HG03097 (cell line): ENCODE data around the gene SLC25A44.

Experiments
- ATAC-seq: cut with Tn5 transposase; IDR thresholded peaks from one replicate; pipeline ENCODE4 v1.9.1; 2021; ENCODE audit not compliant: unreplicated experiment, low FRiP score

The SLC25A44 gene, protein sequence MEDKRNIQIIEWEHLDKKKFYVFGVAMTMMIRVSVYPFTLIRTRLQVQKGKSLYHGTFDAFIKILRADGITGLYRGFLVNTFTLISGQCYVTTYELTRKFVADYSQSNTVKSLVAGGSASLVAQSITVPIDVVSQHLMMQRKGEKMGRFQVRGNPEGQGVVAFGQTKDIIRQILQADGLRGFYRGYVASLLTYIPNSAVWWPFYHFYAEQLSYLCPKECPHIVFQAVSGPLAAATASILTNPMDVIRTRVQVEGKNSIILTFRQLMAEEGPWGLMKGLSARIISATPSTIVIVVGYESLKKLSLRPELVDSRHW

GRCh38 chr1:156193488-156194299, at the start of gene SLC25A44:
TSS of gene SLC25A44 (plus strand) at chr1:156194104. CDS start at chr1:156199848, 5,744 bp downstream.
- peak; percentile 94 for ATAC-seq

DNA sequence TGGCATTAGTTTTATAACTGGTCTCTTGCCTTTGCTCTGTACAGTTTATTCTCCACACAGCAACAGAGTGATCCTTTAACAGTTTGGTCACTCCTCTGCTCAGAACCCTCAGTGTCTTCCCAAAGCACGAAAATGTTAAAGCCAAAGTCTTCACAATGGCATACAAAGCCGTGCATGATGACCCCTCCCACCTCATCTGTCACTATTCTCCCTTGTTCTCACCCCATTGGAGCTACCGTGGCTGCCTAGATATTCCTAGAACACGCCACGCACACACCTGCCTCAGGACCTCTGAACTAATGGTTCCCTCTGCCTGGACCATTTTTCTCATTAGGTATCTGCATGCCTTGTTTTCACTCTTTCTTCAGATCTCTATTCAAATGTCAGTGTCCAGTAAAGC, 49.2 kb upstream of the SLC25A44 start:
- ATAC-seq = no peak

DNA sequence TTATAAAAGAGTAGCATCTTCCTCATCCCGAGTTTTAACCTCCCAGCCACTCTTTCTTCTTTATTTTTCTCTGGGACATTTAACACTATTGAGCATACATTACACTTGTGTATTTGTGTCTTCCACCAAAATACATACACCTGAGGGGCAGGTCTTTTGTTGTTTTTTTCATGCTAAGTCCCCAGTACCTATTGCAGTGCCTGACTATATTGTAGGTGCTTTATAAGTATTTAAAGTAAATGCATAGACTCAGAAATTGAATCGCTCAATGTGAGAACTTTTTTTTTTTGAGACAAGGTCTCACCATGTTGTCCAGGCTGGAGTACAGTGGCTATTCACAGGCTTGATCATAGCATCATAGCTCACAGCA, 48.3 kb upstream of the SLC25A44 start:
- ATAC-seq = no peak

DNA sequence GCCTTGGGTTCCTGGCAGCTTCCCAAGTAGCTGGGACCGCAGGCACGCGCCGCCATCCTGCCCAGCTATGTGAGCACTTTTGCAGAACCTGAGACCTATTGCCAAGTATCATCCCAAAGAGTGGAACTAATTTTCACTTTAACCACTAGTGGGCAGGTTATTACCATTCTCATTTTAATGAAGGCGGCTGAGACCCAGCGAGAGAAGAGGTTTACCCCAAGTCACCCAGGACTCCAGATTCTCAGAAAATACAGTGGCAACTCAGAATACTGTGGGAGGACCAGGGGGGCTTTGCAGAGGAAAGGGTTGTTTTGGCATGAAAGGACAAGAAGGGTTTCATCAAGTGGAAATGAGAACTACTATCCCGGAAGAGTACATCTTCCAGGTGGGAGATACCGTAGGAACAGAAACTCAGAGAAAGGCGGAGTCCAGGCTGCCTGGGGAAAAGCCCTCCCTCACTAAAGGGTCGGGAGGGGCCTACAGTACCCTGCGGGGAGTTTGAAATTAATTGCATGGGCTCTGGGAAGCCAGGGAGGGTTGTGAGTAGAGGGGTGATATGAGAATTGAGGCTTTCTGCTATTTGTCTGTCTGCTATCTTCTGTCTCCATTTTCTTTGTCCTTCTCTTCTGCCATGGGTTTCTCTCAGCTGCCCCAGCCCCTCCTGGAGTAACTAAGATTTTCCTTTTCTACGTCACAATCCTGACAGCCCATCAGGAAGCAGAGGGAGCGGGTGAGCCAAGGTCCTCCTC, 47.7 kb upstream of the SLC25A44 start:
- no peak for ATAC-seq

DNA sequence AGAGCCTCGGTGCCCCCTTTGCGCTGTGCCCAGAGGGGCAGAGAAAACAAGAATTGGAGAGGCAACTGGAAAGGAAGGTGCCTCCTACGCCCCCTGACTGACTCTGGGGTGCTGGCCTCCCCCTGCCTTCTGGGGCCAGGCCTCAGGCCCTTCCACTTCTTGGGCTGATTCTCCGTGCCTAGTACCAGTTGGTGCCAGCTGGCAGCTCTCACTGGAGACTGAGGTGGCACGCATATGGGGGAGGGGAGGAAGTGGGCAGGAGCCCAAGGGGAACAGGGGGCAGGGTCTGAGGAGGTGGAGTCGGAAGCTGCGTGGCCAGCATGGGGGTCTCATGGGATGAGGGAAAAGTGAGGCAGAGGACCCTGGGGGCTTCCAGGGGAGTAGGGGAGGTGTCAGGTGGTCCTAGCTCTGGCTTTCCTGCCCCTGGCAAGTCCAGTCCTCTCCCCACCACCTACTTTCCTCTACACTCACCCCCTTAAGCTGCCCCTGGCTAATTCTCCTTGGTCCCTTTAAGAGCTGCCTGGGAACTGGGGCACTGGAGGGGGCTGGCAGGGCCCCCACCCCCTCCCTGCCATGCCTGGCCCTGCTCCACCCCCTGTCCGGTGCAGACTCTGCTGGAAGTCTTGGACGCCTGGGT, 47.0 kb upstream of the SLC25A44 start:
- no peak for ATAC-seq

DNA sequence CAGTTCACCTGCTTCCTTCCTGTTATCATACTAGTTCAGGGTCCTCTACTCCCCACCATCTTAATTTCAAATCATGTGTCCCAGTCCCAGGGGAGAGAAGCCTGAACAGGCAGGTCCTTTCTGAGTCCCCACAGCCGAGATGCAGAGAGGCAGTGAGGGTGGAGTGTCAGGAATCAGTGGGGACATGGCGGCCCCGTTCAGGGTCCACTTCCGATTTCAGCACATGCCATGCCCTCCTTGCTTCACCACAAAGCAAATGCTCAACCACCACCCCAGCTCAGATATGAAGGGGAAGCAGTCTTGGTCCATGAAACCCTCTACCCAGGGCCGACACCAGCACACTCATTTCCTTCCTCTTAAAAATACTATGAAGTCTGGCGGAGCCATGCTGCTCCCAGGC, 45.7 kb upstream of the SLC25A44 start:
- ATAC-seq = no peak

- no peak for ATAC-seq
Measured at GRCh38 chr1:156149374-156150332, 44.3 kb upstream of the SLC25A44 start.

GRCh38 chr1:156150333-156151011, 43.4 kb upstream of the SLC25A44 start:
- ATAC-seq = no peak

DNA sequence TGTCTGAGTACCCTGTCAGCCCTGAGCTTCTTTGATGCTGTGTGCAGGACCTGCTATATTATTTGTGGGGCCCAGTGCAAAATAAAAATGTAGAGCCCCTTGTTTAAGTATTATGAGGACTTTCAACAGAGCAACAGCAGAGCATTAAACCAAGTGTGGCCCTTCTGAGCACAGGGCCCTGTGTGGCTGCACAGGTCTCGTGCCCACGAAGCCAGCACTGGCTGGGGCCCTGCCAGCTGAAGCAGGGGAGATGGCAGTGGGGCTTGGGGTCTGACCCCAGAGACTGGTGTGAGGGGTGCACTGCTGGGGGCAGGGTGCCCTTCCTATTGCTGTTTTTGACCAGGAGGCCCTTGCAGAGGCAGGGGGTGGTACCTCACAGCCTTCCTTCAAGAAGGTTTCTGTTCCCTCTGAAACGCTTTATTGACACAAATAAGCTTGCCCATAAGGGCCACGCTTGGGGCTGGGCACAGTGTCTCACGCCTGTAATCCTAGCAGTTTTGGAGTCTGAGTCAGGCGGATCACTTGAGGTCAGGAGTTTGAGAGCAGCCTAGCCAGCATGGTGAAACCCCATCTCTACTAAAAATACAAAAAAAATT, 42.7 kb upstream of the SLC25A44 start:
- no peak for ATAC-seq

DNA sequence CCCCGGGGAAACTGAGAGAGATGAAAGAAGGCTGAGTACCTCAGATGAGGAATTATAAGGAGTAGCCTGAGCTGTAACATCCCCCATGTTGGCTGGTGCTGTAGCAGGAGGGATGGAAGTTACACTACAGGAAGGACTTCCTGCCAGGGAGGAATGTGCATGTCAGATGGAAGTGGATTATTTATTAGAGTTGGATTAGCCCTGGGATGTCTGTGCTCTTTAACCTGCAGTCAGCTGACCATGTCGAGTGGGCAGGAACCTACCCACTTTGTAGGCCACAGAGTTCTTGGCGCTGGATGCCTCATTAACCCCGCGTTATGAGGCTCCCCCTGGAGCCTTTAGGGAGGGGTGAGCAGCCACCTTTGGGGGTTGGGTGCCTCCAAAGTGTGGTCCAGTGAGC, 41.3 kb upstream of the SLC25A44 start:
- no peak for ATAC-seq

- ATAC-seq = no peak
Measured at GRCh38 chr1:156153362-156153761, 40.5 kb upstream of the SLC25A44 start, which contains the start of gene SEMA4A. TSS of gene SEMA4A (plus strand) at chr1:156153585. CDS start at chr1:156154579, 994 bp downstream.

- peak; percentile 47 for ATAC-seq
Measured at GRCh38 chr1:156154317-156154749, 39.6 kb upstream of the SLC25A44 start.

- ATAC-seq = no peak
Measured at GRCh38 chr1:156155756-156156510, 38.0 kb upstream of the SLC25A44 start.

- ATAC-seq = no peak
Measured at GRCh38 chr1:156157506-156157905, 36.4 kb upstream of the SLC25A44 start.

DNA sequence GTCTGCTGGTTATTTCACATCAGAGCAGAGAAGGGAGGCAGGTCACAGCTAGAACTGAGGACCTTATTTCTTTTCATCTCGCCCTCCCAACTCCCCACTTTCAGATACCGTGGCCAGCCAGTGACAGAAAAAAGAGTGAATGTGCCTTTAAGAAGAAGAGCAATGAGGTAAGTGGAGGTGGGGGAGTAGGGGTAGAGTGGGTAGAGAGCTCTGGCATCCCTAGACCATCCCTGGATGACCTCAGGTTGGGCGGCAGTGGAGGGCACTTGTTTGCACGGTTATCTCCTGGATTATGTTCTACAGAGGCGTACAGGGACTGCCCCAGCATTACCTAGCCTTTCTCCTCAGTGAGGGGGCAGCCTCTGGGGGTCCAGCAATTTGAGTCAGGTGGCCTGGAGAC, 35.9 kb upstream of the SLC25A44 start:
- ATAC-seq = no peak

- no peak for ATAC-seq
Measured at GRCh38 chr1:156160000-156160742, 33.7 kb upstream of the SLC25A44 start.

DNA sequence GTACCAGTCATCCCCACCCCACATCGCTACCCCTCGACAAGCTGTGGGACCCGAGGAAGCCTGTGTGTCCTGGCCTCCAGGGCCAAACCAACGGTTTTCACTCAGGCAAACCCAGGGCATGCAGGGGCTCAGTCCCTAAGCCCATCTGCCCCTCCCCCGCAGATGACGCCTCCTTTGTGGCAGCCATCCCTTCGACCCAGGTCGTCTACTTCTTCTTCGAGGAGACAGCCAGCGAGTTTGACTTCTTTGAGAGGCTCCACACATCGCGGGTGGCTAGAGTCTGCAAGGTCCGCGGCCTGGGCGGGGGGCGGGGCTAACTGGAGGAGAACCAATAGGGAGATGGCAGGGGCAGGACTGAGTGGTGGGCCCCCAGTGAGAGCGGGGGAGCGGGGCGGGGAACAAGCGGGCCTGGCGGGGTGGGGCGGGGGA, 33.1 kb upstream of the SLC25A44 start:
- no peak for ATAC-seq
